HK-2 (cell line): ENCODE measurements around the gene CACNG6.

Experiments used
- DNase-seq: peaks from one replicate; pipeline ENCODE4 v3.0.0-alpha.2; 2018; ENCODE audit not compliant: unreplicated experiment

CACNG6 gene

DNA sequence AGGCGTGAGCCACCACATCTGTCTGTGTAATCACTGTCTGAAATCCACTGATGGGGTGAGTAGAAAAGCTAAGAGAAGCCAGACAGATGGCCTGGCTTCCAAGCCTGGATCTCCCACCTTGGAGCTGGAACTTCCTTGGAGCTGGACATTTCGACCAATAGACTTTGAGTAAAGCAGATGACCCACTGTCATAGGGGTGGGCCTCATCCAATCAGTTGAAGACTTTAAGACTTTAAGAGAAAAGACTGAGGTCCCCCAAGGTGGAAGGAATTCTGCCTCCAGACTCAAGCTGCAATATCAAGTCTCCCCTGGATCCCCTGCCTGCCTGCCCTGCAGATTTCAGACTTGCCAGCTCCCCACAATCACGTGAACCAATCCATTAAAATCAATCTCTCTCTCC is 51.6 kb downstream of the CACNG6 start:
- no peak for DNase-seq

DNA sequence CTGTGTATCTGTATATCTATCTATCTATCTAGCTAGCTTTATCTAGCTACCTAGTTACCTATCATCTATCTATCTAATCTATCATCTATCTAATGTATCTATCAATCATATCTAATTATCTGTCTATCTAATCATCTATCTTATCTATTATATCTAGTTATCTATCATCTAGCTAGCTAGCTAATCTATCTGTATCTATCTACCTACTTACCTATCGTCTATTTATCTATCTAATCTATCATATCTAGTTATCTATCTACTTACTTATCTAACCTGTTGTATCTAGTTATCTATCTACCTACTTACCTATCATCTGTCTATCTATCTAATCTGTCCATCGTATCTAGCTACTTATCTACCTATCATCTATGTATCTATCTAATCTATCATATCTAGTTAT is 54.3 kb downstream of the CACNG6 start:
- no peak for DNase-seq

DNA sequence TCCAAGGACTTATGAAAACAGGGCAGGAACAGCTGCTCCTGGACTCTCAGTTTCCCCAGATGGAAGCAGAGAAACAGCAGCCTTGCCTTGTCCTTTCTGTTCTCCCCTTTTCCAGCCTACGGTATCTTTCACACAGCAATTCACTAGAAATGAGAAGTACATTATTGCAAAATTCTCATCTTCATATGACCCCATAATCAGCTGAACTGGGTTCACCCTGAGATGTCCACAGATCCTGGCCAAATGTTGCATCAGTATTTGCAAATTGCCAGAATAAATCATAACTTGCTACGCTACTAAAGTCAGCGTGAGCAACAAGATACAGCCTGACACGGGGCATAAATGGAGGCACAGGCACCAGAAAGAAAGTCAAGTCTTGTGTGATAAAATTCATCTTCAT is 56.2 kb downstream of the CACNG6 start:
- DNase-seq, result no peak
